Type B pancreatic cell (in vitro differentiated cells): Measurements from ENCODE around the gene CRNN. TPM values are rescaled to one million over a fixed set of nuclear protein-coding genes. Genes with fewer than 3 reads are reported as not detected.
A peak's percentile ranks its signal among the peaks of the same experiment; 100 is the strongest.

Experiments used
- DNase-seq: peaks from one replicate; pipeline ENCODE4 v3.0.0; 2021; ENCODE audit warnings: mixed read lengths; ENCODE audit not compliant: unreplicated experiment; ENCODE audit errors: extremely low spot score
- H3K27ac Mint-ChIP-seq: 2 replicates; pipeline ENCODE4 v1.8.0; 2021; ENCODE audit warnings: mild to moderate bottlenecking, mixed read lengths
- H3K27me3 Mint-ChIP-seq: 2 replicates; pipeline ENCODE4 v1.8.0; 2021; ENCODE audit warnings: mixed read lengths
- H3K36me3 Mint-ChIP-seq: 2 replicates; pipeline ENCODE4 v1.8.0; 2021; ENCODE audit warnings: mixed read lengths
- H3K4me1 Mint-ChIP-seq: one replicate; pipeline ENCODE4 v1.8.0; 2021; ENCODE audit warnings: mixed read lengths; ENCODE audit not compliant: unreplicated experiment
- H3K4me3 Mint-ChIP-seq: 2 replicates; pipeline ENCODE4 v1.8.0; 2021; ENCODE audit warnings: mild to moderate bottlenecking, mixed read lengths
- H3K9me3 Mint-ChIP-seq: 2 replicates; pipeline ENCODE4 v1.8.0; 2021; ENCODE audit warnings: mixed read lengths
- CTCF ChIP-seq: fragments of 200-600 bp; sonication (generic); conservative IDR thresholded peaks from 2 replicates; pipeline ENCODE4 v1.5.0; 2021; ENCODE audit warnings: antibody characterized with exemption, mild to moderate bottlenecking
- total RNA-seq: library from RNA; stranded (reverse); gene quantifications from 2 replicates; pipeline ENCODE4 v1.2.1, GENCODE V29; 2021; ENCODE audit warnings: low replicate concordance

CRNN gene
- total RNA-seq, 1 donor from 2014 or later: not detected

- no peaks in the 10 kb centered on the region for H3K27me3 Mint-ChIP-seq
- no peak overlapping the region for H3K27ac Mint-ChIP-seq
- TF ChIP-seq CTCF: no peak
- no peaks in the 10 kb centered on the region for H3K4me1 Mint-ChIP-seq
- H3K4me3 Mint-ChIP-seq: no peak overlapping the region
- H3K9me3 Mint-ChIP-seq: no peaks in the 10 kb centered on the region
- no peaks in the 10 kb centered on the region for H3K36me3 Mint-ChIP-seq
- DNase-seq: no peak
These were observed 27.7 kb upstream of the CRNN start for GRCh38 chr1:152441756-152442155.

- H3K4me3 Mint-ChIP-seq: no peak overlapping the region
- H3K36me3 Mint-ChIP-seq: no peaks in the 10 kb centered on the region
- no peaks in the 10 kb centered on the region for H3K9me3 Mint-ChIP-seq
- H3K27me3 Mint-ChIP-seq: no peaks in the 10 kb centered on the region
- no peak overlapping the region for H3K27ac Mint-ChIP-seq
- no peak for DNase-seq
- no peaks in the 10 kb centered on the region for H3K4me1 Mint-ChIP-seq
- TF ChIP-seq CTCF: peak; percentile 44
These were observed 26.8 kb upstream of the CRNN start for GRCh38 chr1:152440635-152441471.

GRCh38 chr1:152436593-152437496 is 22.8 kb upstream of the CRNN start:
- Mint-ChIP-seq H3K9me3 (no peaks in the 10 kb centered on the region), H3K4me3 (no peak overlapping the region)
- no peak for TF ChIP-seq CTCF

GRCh38 chr1:152427458-152427857 is 13.4 kb upstream of the CRNN start:
- no peak overlapping the region for H3K4me3 Mint-ChIP-seq
- H3K27me3 Mint-ChIP-seq: no peaks in the 10 kb centered on the region
- H3K27ac Mint-ChIP-seq: no peak overlapping the region
- no peaks in the 10 kb centered on the region for H3K36me3 Mint-ChIP-seq
- TF ChIP-seq CTCF: no peak
- no peaks in the 10 kb centered on the region for H3K4me1 Mint-ChIP-seq
- peaks cover 3% of the 10 kb centered on the region for H3K9me3 Mint-ChIP-seq
- no peak for DNase-seq

More at GRCh38 chr1:152436593-152437496, 22.8 kb upstream of the CRNN start:
- no peaks in the 10 kb centered on the region for H3K4me1 Mint-ChIP-seq
- no peaks in the 10 kb centered on the region for H3K27me3 Mint-ChIP-seq
- no peak for DNase-seq
- H3K36me3 Mint-ChIP-seq: no peaks in the 10 kb centered on the region
- no peak overlapping the region for H3K27ac Mint-ChIP-seq

GRCh38 chr1:152426731-152427130 is 12.7 kb upstream of the CRNN start:
- Mint-ChIP-seq H3K27me3 (no peaks in the 10 kb centered on the region), H3K27ac (no peak overlapping the region), H3K4me3 (no peak overlapping the region), H3K4me1 (no peaks in the 10 kb centered on the region), H3K9me3 (peaks cover 3% of the 10 kb centered on the region), H3K36me3 (no peaks in the 10 kb centered on the region)
- no peak for TF ChIP-seq CTCF
- no peak for DNase-seq
